ENCODE measurements around the gene SCAND1.
"Not testable (repeated sequence)": the region's sequence is repeated elsewhere in the genome, so short reads cannot be mapped to it uniquely, and the experiment has no call there.

Gene SCAND1

GRCh38 chr20:35954200-35954906 is at the start of gene SCAND1:
Gene SCAND1, minus strand, starts transcription at chr20:35954502. Its CDS starts 218 bp downstream, at chr20:35954284.
- peak; percentile 99 for DNase-seq (ENCODE audit: low spot score)
- peak; percentile 23 for FAIRE-seq

- DNase-seq (ENCODE audit: low spot score), result no peak
- FAIRE-seq, result no peak
Observed at GRCh38 chr20:36004045-36004444, 49.7 kb upstream of the SCAND1 start.

- no peak for FAIRE-seq
Observed at GRCh38 chr20:36002855-36003254, 48.6 kb upstream of the SCAND1 start.

GRCh38 chr20:36001331-36001730 is 47.0 kb upstream of the SCAND1 start:
- DNase-seq (ENCODE audit: low spot score); FAIRE-seq: not testable (repeated sequence)

More at GRCh38 chr20:36002855-36003254, 48.6 kb upstream of the SCAND1 start:
- DNase-seq (ENCODE audit: low spot score), result no peak

GRCh38 chr20:35996492-35996891 is 42.2 kb upstream of the SCAND1 start:
- DNase-seq (ENCODE audit: low spot score); FAIRE-seq: not testable (repeated sequence)

GRCh38 chr20:35994994-35995453 is 40.7 kb upstream of the SCAND1 start:
- peak; percentile 79 for DNase-seq (ENCODE audit: low spot score)
- peak; percentile 23 for FAIRE-seq

GRCh38 chr20:35992713-35993335 is 38.5 kb upstream of the SCAND1 start:
- peak; percentile 90 for DNase-seq (ENCODE audit: low spot score)

GRCh38 chr20:35991142-35991771 is 37.0 kb upstream of the SCAND1 start:
- DNase-seq (ENCODE audit: low spot score) (peak; percentile 66), FAIRE-seq (no peak)

More at GRCh38 chr20:35992713-35993335, 38.5 kb upstream of the SCAND1 start:
- FAIRE-seq, result no peak

- DNase-seq (ENCODE audit: low spot score), result no peak
- FAIRE-seq, result no peak
Observed at GRCh38 chr20:35988910-35989463, 34.7 kb upstream of the SCAND1 start.

GRCh38 chr20:35985806-35986205 is 31.5 kb upstream of the SCAND1 start:
- DNase-seq (ENCODE audit: low spot score), result no peak
- FAIRE-seq, result no peak

GRCh38 chr20:35984382-35984781 is 30.1 kb upstream of the SCAND1 start:
- FAIRE-seq, result no peak
- no peak for DNase-seq (ENCODE audit: low spot score)

- FAIRE-seq (no peak), DNase-seq (ENCODE audit: low spot score) (no peak)
Observed at GRCh38 chr20:35981969-35982368, 27.7 kb upstream of the SCAND1 start.

GRCh38 chr20:35979544-35979943 is 25.2 kb upstream of the SCAND1 start:
- FAIRE-seq (no peak), DNase-seq (ENCODE audit: low spot score) (no peak)

GRCh38 chr20:35978041-35978513 is 23.8 kb upstream of the SCAND1 start:
- no peak for DNase-seq (ENCODE audit: low spot score)
- no peak for FAIRE-seq

GRCh38 chr20:35975576-35976373 is 21.5 kb upstream of the SCAND1 start:
- DNase-seq (ENCODE audit: low spot score) (no peak), FAIRE-seq (no peak)

GRCh38 chr20:35974256-35974655 is 20.0 kb upstream of the SCAND1 start:
- FAIRE-seq (no peak), DNase-seq (ENCODE audit: low spot score) (no peak)

GRCh38 chr20:35972462-35972861 is 18.2 kb upstream of the SCAND1 start:
- DNase-seq (ENCODE audit: low spot score) (no peak), FAIRE-seq (no peak)

- DNase-seq (ENCODE audit: low spot score) (no peak), FAIRE-seq (no peak)
Observed at GRCh38 chr20:35971981-35972380, 17.7 kb upstream of the SCAND1 start.

- DNase-seq (ENCODE audit: low spot score), result no peak
- FAIRE-seq, result no peak
Observed at GRCh38 chr20:35968930-35969329, 14.6 kb upstream of the SCAND1 start.

- no peak for FAIRE-seq
- DNase-seq (ENCODE audit: low spot score), result no peak
Observed at GRCh38 chr20:35967979-35968640, 13.8 kb upstream of the SCAND1 start, which contains the start of gene CNBD2. Gene CNBD2, plus strand, starts transcription at chr20:35968590. Its CDS starts 173 bp downstream, at chr20:35968763.

All from urothelium cell line (cell line).